ENCODE measurements around the gene CCDC15.

The CCDC15 gene

GRCh38 chr11:124953753-124954589, at the start of gene CCDC15:
Gene CCDC15, plus strand, starts transcription at chr11:124954202. Its CDS starts 531 bp downstream, at chr11:124954733.
- ChIA-PET CTCF (interaction anchor here (0.6 to 1.1 kb wide), 3 partner anchors 65 to 188 kb away, joined by 3 to 4 read pairs (median 3); no protein-coding TSS in a partner anchor), POLR2A (interaction anchor here (0.9 to 1.9 kb wide), 6 partner anchors 33 to 671 kb away, joined by 3 to 18 read pairs (median 4); partner anchors contain the start of genes CHEK1 and ROBO3)
- Histone ChIP-seq H3K4me3 (ENCODE audit: low read depth, low read length) (peak within 1 kb of the TSS; percentile 75), H3K4me1 (ENCODE audit: control insufficient read depth, insufficient read depth, low read length) (no peaks in the 10 kb centered on the region; the same call in 1 of the 2 replicates), H3K9me3 (ENCODE audit: control insufficient read depth, insufficient read depth, low read depth, low read length) (no peaks in the 10 kb centered on the region), H3K36me3 (ENCODE audit: control insufficient read depth in 2 of 2, insufficient read depth in 1 of 2, low read length in 2 of 2) (peaks cover 0 to 5% of the 10 kb centered on the region in 2 experiments; a peak in 1 of 3 replicates), H3K27ac (ENCODE audit: extremely low read depth, low read depth, low read length) (peak within 1 kb of the TSS; percentile 47; the same call in 1 of the 2 replicates)
- peak; percentile 74 for TF ChIP-seq ZNF335 (tag by site-specific recombination; conservative IDR thresholded peaks at IDR 0.05)
- TF ChIP-seq ZNF114 (tag by site-specific recombination; IDR thresholded peaks at IDR 0.05), result no peak
- peak; percentile 75; the same call in 1 of the 2 replicates for TF ChIP-seq KLF8 (tag by site-specific recombination; IDR thresholded peaks at IDR 0.05)
- no peak for TF ChIP-seq ZNF558 (tag by site-specific recombination; IDR thresholded peaks at IDR 0.05)
- no peak for TF ChIP-seq ZBTB1 (tag by site-specific recombination; IDR thresholded peaks at IDR 0.05)
- TF ChIP-seq EGR2 (tag by site-specific recombination; IDR thresholded peaks at IDR 0.05; ENCODE audit: low read depth), result no peak
- TF ChIP-seq KLF1 (tag by site-specific recombination; IDR thresholded peaks at IDR 0.05), result 0 out of 2 replicates have a peak, but pooled peaks have one; percentile 30
- TF ChIP-seq ZNF214 (tag by site-specific recombination; IDR thresholded peaks at IDR 0.05; ENCODE audit: borderline replicate concordance), result no peak
- peak; percentile 67 for TF ChIP-seq GLIS1 (tag by site-specific recombination; IDR thresholded peaks at IDR 0.05)
- peak; percentile 60; the same call in 1 of the 2 replicates for TF ChIP-seq IKZF3 (tag by site-specific recombination; IDR thresholded peaks at IDR 0.05)
- peak; percentile 75; the same call in 1 of the 2 replicates for TF ChIP-seq ZNF610 (tag by site-specific recombination; IDR thresholded peaks at IDR 0.05; ENCODE audit: borderline replicate concordance)
- TF ChIP-seq KLF7 (tag by site-specific recombination; IDR thresholded peaks at IDR 0.05; ENCODE audit: borderline replicate concordance), result 0 out of 2 replicates have a peak, but pooled peaks have one; percentile 41
- peak; percentile 87 for TF ChIP-seq ZBTB11 (tag by site-specific recombination; conservative IDR thresholded peaks at IDR 0.05; ENCODE audit: low read depth)
- TF ChIP-seq WT1 (tag by site-specific recombination; IDR thresholded peaks at IDR 0.05), result 0 out of 2 replicates have a peak, but pooled peaks have one; percentile 14
- TF ChIP-seq ZNF660 (tag by site-specific recombination; IDR thresholded peaks at IDR 0.05), result 0 out of 2 replicates have a peak, but pooled peaks have one; percentile 47
- peak; percentile 94 for TF ChIP-seq PRDM10 (tag by site-specific recombination; IDR thresholded peaks at IDR 0.05)
- TF ChIP-seq ZNF548 (tag by site-specific recombination; IDR thresholded peaks at IDR 0.05), result no peak
- peak; percentile 91 for TF ChIP-seq ZNF518A (tag by site-specific recombination; conservative IDR thresholded peaks at IDR 0.05; ENCODE audit: low read depth)
- peak; percentile 59 for TF ChIP-seq ZNF629 (tag by site-specific recombination; IDR thresholded peaks at IDR 0.05)
- TF ChIP-seq ZBTB17 (tag by site-specific recombination; IDR thresholded peaks at IDR 0.05), result peak; percentile 88
- peak; percentile 59; the same call in 1 of the 2 replicates for TF ChIP-seq GLIS2 (tag by site-specific recombination; IDR thresholded peaks at IDR 0.05)
- TF ChIP-seq MYNN (tag by site-specific recombination; IDR thresholded peaks at IDR 0.05; ENCODE audit: borderline replicate concordance), result no peak

Data from HEK293 (cell line).